H9 (cell line): ENCODE results near the gene MUC5AC. TPM values are rescaled to one million over a fixed set of nuclear protein-coding genes. Genes with fewer than 3 reads are reported as not detected.

Source experiments
- DNase-seq: peaks from one replicate; pipeline ENCODE4 v3.0.0-alpha.2; 2017
- H2AFZ ChIP-seq: one replicate; pipeline ENCODE4 v1.6.1; 2013; ENCODE audit warnings: mild to moderate bottlenecking, low read length, control low read depth, moderate library complexity
- H2AK5ac ChIP-seq: 2 replicates; pipeline ENCODE4 v1.6.1; 2013; ENCODE audit warnings: low read length, control low read depth, mixed read lengths; ENCODE audit not compliant: insufficient read length
- H2BK120ac ChIP-seq: one replicate; pipeline ENCODE4 v1.6.1; 2013; ENCODE audit warnings: low read depth, mild to moderate bottlenecking, low read length, control low read depth, inconsistent platforms; ENCODE audit not compliant: poor library complexity, severe bottlenecking
- H2BK12ac ChIP-seq: 2 replicates; pipeline ENCODE4 v1.6.1; 2013; ENCODE audit warnings: low read length, control low read depth, mixed read lengths, low read depth; ENCODE audit not compliant: insufficient read length
- H2BK15ac ChIP-seq: 2 replicates; pipeline ENCODE4 v1.6.1; 2013; ENCODE audit warnings: low read depth, low read length, control low read depth
- H2BK20ac ChIP-seq: one replicate; pipeline ENCODE4 v1.6.1; 2013; ENCODE audit warnings: low read depth, mild to moderate bottlenecking, low read length, control low read depth, inconsistent platforms; ENCODE audit not compliant: poor library complexity, severe bottlenecking
- H2BK5ac ChIP-seq: 2 replicates; pipeline ENCODE4 v1.6.1; 2013; ENCODE audit warnings: low read length, control low read depth, mixed read lengths; ENCODE audit not compliant: insufficient read length
- H3K14ac ChIP-seq: 2 replicates; pipeline ENCODE4 v1.6.1; 2013; ENCODE audit warnings: low read length, control low read depth; ENCODE audit not compliant: insufficient read depth
- H3K18ac ChIP-seq: 2 replicates; pipeline ENCODE4 v1.6.1; 2013; ENCODE audit warnings: low read depth, mild to moderate bottlenecking, mixed read lengths, low read length, control low read depth; ENCODE audit not compliant: insufficient read length
- H3K23ac ChIP-seq: 2 replicates; pipeline ENCODE4 v1.6.1; 2013; ENCODE audit warnings: low read length, control low read depth, mixed read lengths, low read depth; ENCODE audit not compliant: insufficient read length
- H3K23me2 ChIP-seq: 2 replicates; pipeline ENCODE4 v1.6.1; 2013; ENCODE audit warnings: low read depth, mild to moderate bottlenecking, mixed read lengths, low read length, control low read depth; ENCODE audit not compliant: insufficient read length, poor library complexity, severe bottlenecking
- H3K27ac ChIP-seq: 2 replicates; pipeline ENCODE4 v1.5.1; 2013; ENCODE audit warnings: low read length, control low read depth, mixed read lengths, low read depth; ENCODE audit not compliant: insufficient read length
- H3K27me3 ChIP-seq: 2 replicates; pipeline ENCODE4 v1.6.1; 2013; ENCODE audit warnings: low read length, control low read depth, inconsistent platforms; ENCODE audit not compliant: insufficient read depth
- H3K4ac ChIP-seq: 2 replicates; pipeline ENCODE4 v1.6.1; 2013; ENCODE audit warnings: low read depth, mild to moderate bottlenecking, control low read depth, inconsistent platforms, low read length, moderate library complexity
- H3K4me1 ChIP-seq: 2 replicates; pipeline ENCODE4 v1.6.1; 2013; ENCODE audit warnings: low read length, control low read depth, inconsistent platforms; ENCODE audit not compliant: insufficient read depth
- H3K4me2 ChIP-seq: 2 replicates; pipeline ENCODE4 v1.6.1; 2013; ENCODE audit warnings: low read length, control low read depth, mixed read lengths; ENCODE audit not compliant: insufficient read length, insufficient read depth
- H3K56ac ChIP-seq: 2 replicates; pipeline ENCODE4 v1.6.1; 2013; ENCODE audit warnings: low read depth, mild to moderate bottlenecking, mixed read lengths, low read length, control low read depth; ENCODE audit not compliant: insufficient read length
- H3K79me1 ChIP-seq: 2 replicates; pipeline ENCODE4 v1.6.1; 2013; ENCODE audit warnings: low read depth, mild to moderate bottlenecking, moderate library complexity, low read length, control low read depth, inconsistent platforms; ENCODE audit not compliant: insufficient read depth, poor library complexity, severe bottlenecking
- H3K79me2 ChIP-seq: 2 replicates; pipeline ENCODE4 v1.6.1; 2013; ENCODE audit warnings: low read length, control low read depth, inconsistent platforms; ENCODE audit not compliant: insufficient read depth
- H3K9ac ChIP-seq: 2 replicates; pipeline ENCODE4 v1.6.1; 2013; ENCODE audit warnings: low read length, control low read depth, mixed read lengths; ENCODE audit not compliant: insufficient read length; ENCODE audit errors: extremely low read depth
- H3K9me3 ChIP-seq: one replicate; pipeline ENCODE4 v1.6.1; 2013; ENCODE audit warnings: low read depth, low read length, inconsistent platforms; ENCODE audit not compliant: control insufficient read depth
- H3T11ph ChIP-seq: one replicate; pipeline ENCODE4 v1.6.1; 2013; ENCODE audit warnings: mild to moderate bottlenecking, low read length, control low read depth, inconsistent platforms
- H4K20me1 ChIP-seq: one replicate; pipeline ENCODE4 v1.6.1; 2013; ENCODE audit not compliant: control insufficient read depth, insufficient read length, insufficient read depth
- H4K5ac ChIP-seq: 2 replicates; pipeline ENCODE4 v1.6.1; 2013; ENCODE audit warnings: low read depth, mild to moderate bottlenecking, mixed read lengths, low read length, control low read depth; ENCODE audit not compliant: insufficient read length
- H4K8ac ChIP-seq: replicated peaks from 2 replicates; pipeline ENCODE4 v1.6.1; 2013; ENCODE audit warnings: low read length, control low read depth, mixed read lengths, low read depth; ENCODE audit not compliant: insufficient read length
- H4K91ac ChIP-seq: 2 replicates; pipeline ENCODE4 v1.6.1; 2013; ENCODE audit warnings: low read depth, mild to moderate bottlenecking, moderate library complexity, mixed read lengths, low read length, control low read depth; ENCODE audit not compliant: insufficient read length
- H3K27ac Mint-ChIP-seq, 3 experiments: 2 replicates in 2 of 3; 3 replicates in 1 of 3; pipeline ENCODE4 v1.8.0; 2020 to 2021; ENCODE audit warnings: mixed read lengths in 3 of 3, mild to moderate bottlenecking in 1 of 3, moderate library complexity in 1 of 3
- H3K27me3 Mint-ChIP-seq: 2 replicates; pipeline ENCODE4 v1.8.0; 2021; ENCODE audit warnings: low read depth, mild to moderate bottlenecking, moderate library complexity, mixed read lengths
- H3K36me3 Mint-ChIP-seq, 3 experiments: 2 replicates in 2 of 3; 3 replicates in 1 of 3; pipeline ENCODE4 v1.8.0; 2020 to 2021; ENCODE audit warnings: low read depth in 3 of 3, mixed read lengths in 3 of 3; ENCODE audit not compliant: insufficient read depth in 1 of 3
- H3K4me1 Mint-ChIP-seq, 2 experiments: 2 replicates each; pipeline ENCODE4 v1.8.0; 2020; ENCODE audit warnings: mixed read lengths in 2 of 2
- H3K4me3 Mint-ChIP-seq, 2 experiments: 2 replicates in 1 of 2; 3 replicates in 1 of 2; pipeline ENCODE4 v1.8.0; 2020 to 2021; ENCODE audit warnings: mild to moderate bottlenecking in 2 of 2, mixed read lengths in 2 of 2, moderate library complexity in 1 of 2
- H3K9me3 Mint-ChIP-seq, 2 experiments: 2 replicates in 1 of 2; 3 replicates in 1 of 2; pipeline ENCODE4 v1.8.0; 2020; ENCODE audit warnings: mild to moderate bottlenecking in 2 of 2, mixed read lengths in 2 of 2, moderate library complexity in 1 of 2
- CTCF ChIP-seq: fragments of 200-600 bp; sonication (generic); conservative IDR thresholded peaks from 3 replicates; pipeline ENCODE4 v1.8.0; 2021; ENCODE audit warnings: antibody characterized with exemption, mild to moderate bottlenecking
- WGBS: extraction: QIAGEN DNeasy Blood & Tissue Kit; methylation state at CpG from one replicate; pipeline ENCODE4 v1.1.7; 2013; ENCODE audit warnings: missing lambda C conversion rate, low lambda C conversion rate, mixed read lengths; ENCODE audit not compliant: insufficient read length; ENCODE audit errors: extremely low coverage; 5-methylcytosine and 5-hydroxymethylcytosine counted together
- total RNA-seq: library from RNA; stranded (reverse); gene quantifications from 2 replicates; pipeline ENCODE4 v1.2.1, GENCODE V29; 2021

Gene MUC5AC
- total RNA-seq, 1 experiment from 2014 or later, result not detected

DNA sequence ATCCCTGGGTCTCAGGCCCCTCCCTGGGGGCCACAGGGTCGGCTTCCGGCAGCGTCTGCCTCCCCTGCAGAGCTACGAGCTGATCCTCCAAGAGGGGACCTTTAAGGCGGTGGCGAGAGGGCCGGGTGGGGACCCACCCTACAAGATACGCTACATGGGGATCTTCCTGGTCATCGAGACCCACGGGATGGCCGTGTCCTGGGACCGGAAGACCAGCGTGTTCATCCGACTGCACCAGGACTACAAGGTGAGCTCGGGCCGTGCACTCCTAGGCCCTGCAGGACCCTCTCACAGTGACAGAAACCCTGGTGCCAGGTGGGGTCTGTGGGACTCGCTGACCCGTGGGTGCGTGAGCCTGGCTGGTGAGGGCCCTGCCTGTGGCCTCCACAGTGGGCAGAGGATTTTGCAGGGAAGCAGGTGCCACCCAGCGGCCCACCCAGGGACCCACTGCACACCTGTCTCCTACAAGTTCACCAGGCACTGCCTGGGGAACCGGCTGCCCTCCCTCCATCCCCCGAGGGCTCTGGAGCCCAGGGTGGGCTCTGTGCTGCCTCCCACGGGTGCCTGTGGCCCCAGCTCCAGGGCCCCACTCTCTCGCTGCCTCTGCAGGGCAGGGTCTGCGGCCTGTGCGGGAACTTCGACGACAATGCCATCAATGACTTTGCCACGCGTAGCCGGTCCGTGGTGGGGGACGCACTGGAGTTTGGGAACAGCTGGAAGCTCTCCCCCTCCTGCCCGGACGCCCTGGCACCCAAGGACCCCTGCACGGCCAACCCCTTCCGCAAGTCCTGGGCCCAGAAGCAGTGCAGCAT, 78.8 kb downstream of the MUC5AC start:
- H3K36me3 Mint-ChIP-seq, result no peaks in the 10 kb centered on the region
- peak; percentile 22 for DNase-seq
- no peaks in the 10 kb centered on the region for H4K20me1 ChIP-seq
- no peaks in the 10 kb centered on the region for H3K4me1 ChIP-seq
- H3K9me3 Mint-ChIP-seq, result peaks cover 4% of the 10 kb centered on the region in 2 experiments; a peak in 3 of 5 replicates
- H2BK15ac ChIP-seq, result no peak overlapping the region
- TF ChIP-seq CTCF, result no peak
- H3K23me2 ChIP-seq, result no peaks in the 10 kb centered on the region
- H4K91ac ChIP-seq, result no peak overlapping the region
- no peak overlapping the region for H3K27ac ChIP-seq
- H3K18ac ChIP-seq, result no peak overlapping the region
- no peak overlapping the region for H3K56ac ChIP-seq
- no peaks in the 10 kb centered on the region for H3K79me2 ChIP-seq
- H3K27me3 Mint-ChIP-seq, result peaks cover 3% of the 10 kb centered on the region
- H2BK12ac ChIP-seq, result no peak overlapping the region
- no peak overlapping the region for H3T11ph ChIP-seq
- H2AK5ac ChIP-seq, result no peak overlapping the region
- H3K27ac Mint-ChIP-seq, result no peak overlapping the region
- no peaks in the 10 kb centered on the region for H3K79me1 ChIP-seq
- no peak overlapping the region for H2BK20ac ChIP-seq
- H2BK120ac ChIP-seq, result no peak overlapping the region
- no peak overlapping the region for H3K4ac ChIP-seq
- no peak overlapping the region for H3K4me3 Mint-ChIP-seq
- no peak overlapping the region for H3K4me2 ChIP-seq
- H3K14ac ChIP-seq, result no peak overlapping the region
- no CpG with 5 or more reads among the region's 37 CpGs for WGBS
- H3K9ac ChIP-seq, result no peak overlapping the region
- H3K23ac ChIP-seq, result no peak overlapping the region
- H3K9me3 ChIP-seq, result no peaks in the 10 kb centered on the region
- no peak overlapping the region for H4K8ac ChIP-seq
- no peaks in the 10 kb centered on the region for H3K4me1 Mint-ChIP-seq
- H4K5ac ChIP-seq, result no peak overlapping the region
- H2BK5ac ChIP-seq, result no peak overlapping the region
- no peaks in the 10 kb centered on the region for H3K27me3 ChIP-seq
- no peak overlapping the region for H2AFZ ChIP-seq
